OCI-LY1 (cell line): ENCODE data around the gene CERS6.

ENCODE experiments used
- H2AFZ ChIP-seq: fragments of 200-600 bp; sonication (generic), shearing (Covaris generic); 2 replicates; pipeline ENCODE4 v1.6.0; 2014; ENCODE audit warnings: antibody characterized with exemption, mild to moderate bottlenecking, low read length
- H3F3A ChIP-seq: fragments of 200-600 bp; sonication (generic), shearing (Covaris generic); 2 replicates; pipeline ENCODE4 v1.6.0; 2014; ENCODE audit warnings: mild to moderate bottlenecking, antibody characterized with exemption, low read length, moderate library complexity; ENCODE audit not compliant: insufficient read depth
- H3K27ac ChIP-seq: fragments of 200-600 bp; sonication (generic); 2 replicates; pipeline ENCODE4 v1.5.1; 2014; ENCODE audit warnings: low read length, mixed run types, mild to moderate bottlenecking, low read depth; ENCODE audit not compliant: poor library complexity, severe bottlenecking
- H3K27me3 ChIP-seq: fragments of 200-600 bp; sonication (generic); 2 replicates; pipeline ENCODE4 v1.6.0; 2014; ENCODE audit warnings: antibody characterized with exemption, mild to moderate bottlenecking, low read length, moderate library complexity; ENCODE audit not compliant: insufficient read depth
- H3K36me3 ChIP-seq: fragments of 200-600 bp; sonication (generic); 2 replicates; pipeline ENCODE4 v1.6.1; 2014; ENCODE audit warnings: mild to moderate bottlenecking, antibody characterized with exemption, low read length, moderate library complexity, mixed read lengths; ENCODE audit not compliant: insufficient read depth
- H3K4me1 ChIP-seq: fragments of 200-600 bp; sonication (generic); 2 replicates; pipeline ENCODE4 v1.5.1; 2014; ENCODE audit warnings: mild to moderate bottlenecking, low read length, moderate library complexity; ENCODE audit not compliant: insufficient read depth, severe bottlenecking
- H3K4me2 ChIP-seq: fragments of 200-600 bp; sonication (generic), shearing (Covaris generic); 2 replicates; pipeline ENCODE4 v1.6.1; 2014; ENCODE audit warnings: low read length
- H3K4me3 ChIP-seq: fragments of 200-600 bp; sonication (generic); 2 replicates; pipeline ENCODE4 v1.5.1; 2014; ENCODE audit warnings: low read length, low read depth, mild to moderate bottlenecking, mixed read lengths; ENCODE audit not compliant: poor library complexity, severe bottlenecking
- H3K79me2 ChIP-seq: fragments of 200-600 bp; shearing (Covaris generic); 2 replicates; pipeline ENCODE4 v1.6.1; 2016; ENCODE audit warnings: mixed run types, low read length, mixed read lengths; ENCODE audit not compliant: insufficient read depth
- H3K9ac ChIP-seq: fragments of 200-600 bp; sonication (generic), shearing (Covaris generic); 2 replicates; pipeline ENCODE4 v1.6.1; 2014; ENCODE audit warnings: mild to moderate bottlenecking, low read length, mixed read lengths
- H3K9me2 ChIP-seq: fragments of 200-600 bp; sonication (generic), shearing (Covaris generic); 2 replicates; pipeline ENCODE4 v1.6.1; 2014; ENCODE audit warnings: low read depth, mild to moderate bottlenecking, low read length, mixed read lengths
- H3K9me3 ChIP-seq: fragments of 200-600 bp; shearing (Covaris generic); 2 replicates; pipeline ENCODE4 v1.6.1; 2014; ENCODE audit warnings: low read length, mixed read lengths
- H4K20me1 ChIP-seq: fragments of 200-600 bp; sonication (generic), shearing (Covaris generic); 2 replicates; pipeline ENCODE4 v1.6.0; 2016; ENCODE audit warnings: mild to moderate bottlenecking, low read length; ENCODE audit not compliant: insufficient read depth
- EZH2 ChIP-seq: fragments of 200-600 bp; sonication (generic), shearing (Covaris generic); IDR thresholded peaks from 2 replicates; pipeline ENCODE4 v1.8.0; 2017; ENCODE audit warnings: borderline replicate concordance, mixed run types, mild to moderate bottlenecking, antibody characterized with exemption, low read length, moderate library complexity, mixed read lengths
- TF ChIP-seq, protein P1 (sequence below): fragments of 200-600 bp; sonication (generic), shearing (Covaris generic); IDR thresholded peaks from 2 replicates; pipeline ENCODE4 v1.5.1; 2017; ENCODE audit warnings: mild to moderate bottlenecking, antibody characterized with exemption, low read length, moderate library complexity, mixed read lengths

The CERS6 gene

DNA sequence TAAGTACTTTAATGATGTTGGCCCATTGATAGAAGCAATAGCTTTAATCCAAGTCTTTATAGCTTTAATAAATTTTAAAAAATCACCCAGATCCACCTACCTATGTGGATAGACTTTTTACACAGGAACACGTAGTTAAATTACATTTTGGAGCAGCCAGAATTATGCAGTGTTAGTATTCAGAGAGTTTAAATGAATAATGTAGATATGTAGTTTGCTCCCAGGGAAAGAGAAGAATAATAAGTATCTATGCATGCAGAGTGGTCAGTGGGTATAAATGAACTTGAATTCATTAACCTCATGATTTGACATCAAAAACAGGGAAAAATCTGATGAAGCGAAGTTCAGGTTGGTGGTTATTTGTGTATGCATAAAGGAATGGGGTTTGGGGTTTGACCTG lies 146.3 kb downstream of the CERS6 start:
- Histone ChIP-seq H3K9me2 (no peaks in the 10 kb centered on the region), H4K20me1 (no peaks in the 10 kb centered on the region), H3K27me3 (no peaks in the 10 kb centered on the region), H3K79me2 (no peaks in the 10 kb centered on the region), H3K4me1 (no peaks in the 10 kb centered on the region), H3K27ac (no peak overlapping the region), H3K9ac (no peak overlapping the region), H3K9me3 (no peaks in the 10 kb centered on the region), H3K36me3 (no peaks in the 10 kb centered on the region), H3K4me3 (no peak overlapping the region), H3K4me2 (no peak overlapping the region), H2AFZ (no peak overlapping the region), H3F3A (no peaks in the 10 kb centered on the region)
- TF ChIP-seq, protein P1, sequence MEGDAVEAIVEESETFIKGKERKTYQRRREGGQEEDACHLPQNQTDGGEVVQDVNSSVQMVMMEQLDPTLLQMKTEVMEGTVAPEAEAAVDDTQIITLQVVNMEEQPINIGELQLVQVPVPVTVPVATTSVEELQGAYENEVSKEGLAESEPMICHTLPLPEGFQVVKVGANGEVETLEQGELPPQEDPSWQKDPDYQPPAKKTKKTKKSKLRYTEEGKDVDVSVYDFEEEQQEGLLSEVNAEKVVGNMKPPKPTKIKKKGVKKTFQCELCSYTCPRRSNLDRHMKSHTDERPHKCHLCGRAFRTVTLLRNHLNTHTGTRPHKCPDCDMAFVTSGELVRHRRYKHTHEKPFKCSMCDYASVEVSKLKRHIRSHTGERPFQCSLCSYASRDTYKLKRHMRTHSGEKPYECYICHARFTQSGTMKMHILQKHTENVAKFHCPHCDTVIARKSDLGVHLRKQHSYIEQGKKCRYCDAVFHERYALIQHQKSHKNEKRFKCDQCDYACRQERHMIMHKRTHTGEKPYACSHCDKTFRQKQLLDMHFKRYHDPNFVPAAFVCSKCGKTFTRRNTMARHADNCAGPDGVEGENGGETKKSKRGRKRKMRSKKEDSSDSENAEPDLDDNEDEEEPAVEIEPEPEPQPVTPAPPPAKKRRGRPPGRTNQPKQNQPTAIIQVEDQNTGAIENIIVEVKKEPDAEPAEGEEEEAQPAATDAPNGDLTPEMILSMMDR = no peak
- no peak for TF ChIP-seq EZH2

DNA sequence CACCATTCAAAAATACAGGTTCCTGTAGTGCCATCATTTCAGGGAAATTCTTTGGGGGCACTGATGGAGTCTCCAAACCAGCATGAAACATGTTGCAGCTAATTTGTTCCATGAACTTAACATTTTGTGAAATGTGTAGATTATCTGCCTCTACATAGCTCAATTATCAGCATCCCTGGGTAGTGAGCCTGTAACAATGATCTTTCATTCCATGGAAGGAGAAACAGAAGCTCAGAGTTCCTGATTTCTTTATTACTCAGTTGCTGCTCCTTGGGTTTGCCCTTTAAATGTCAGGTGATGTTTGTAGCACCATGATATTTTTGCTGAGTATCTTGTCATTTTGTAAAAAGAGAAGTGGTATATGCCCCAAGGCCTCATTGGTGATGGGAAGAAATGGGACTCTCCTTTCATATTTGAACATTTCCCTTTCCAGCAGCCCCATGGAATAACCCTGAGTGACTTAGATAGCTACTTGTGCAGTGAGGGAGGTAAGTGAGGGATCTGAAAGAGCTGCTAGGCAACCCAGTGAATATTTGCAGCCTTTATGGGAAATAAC lies 146.9 kb downstream of the CERS6 start:
- Histone ChIP-seq H3K4me3 (no peak overlapping the region), H3K9me2 (no peaks in the 10 kb centered on the region), H4K20me1 (no peaks in the 10 kb centered on the region), H3K9me3 (no peaks in the 10 kb centered on the region), H3K9ac (no peak overlapping the region), H2AFZ (no peak overlapping the region), H3K79me2 (no peaks in the 10 kb centered on the region), H3F3A (no peaks in the 10 kb centered on the region), H3K36me3 (no peaks in the 10 kb centered on the region), H3K4me2 (no peak overlapping the region), H3K27me3 (no peaks in the 10 kb centered on the region), H3K27ac (no peak overlapping the region), H3K4me1 (no peaks in the 10 kb centered on the region)
- no peak for TF ChIP-seq EZH2
- TF ChIP-seq, protein P1 = no peak

GRCh38 chr2:168603439-168603961 lies 147.4 kb downstream of the CERS6 start:
- H3K9ac ChIP-seq = no peak overlapping the region
- H3K27ac ChIP-seq = no peak overlapping the region
- H3K9me3 ChIP-seq = no peaks in the 10 kb centered on the region
- H3K79me2 ChIP-seq = no peaks in the 10 kb centered on the region
- no peak overlapping the region for H3K4me3 ChIP-seq
- H3K27me3 ChIP-seq = no peaks in the 10 kb centered on the region
- no peak for TF ChIP-seq EZH2
- TF ChIP-seq, protein P1 = no peak
- H2AFZ ChIP-seq = no peak overlapping the region
- H4K20me1 ChIP-seq = no peaks in the 10 kb centered on the region
- H3K4me1 ChIP-seq = no peaks in the 10 kb centered on the region
- no peak overlapping the region for H3K4me2 ChIP-seq
- H3F3A ChIP-seq = no peaks in the 10 kb centered on the region
- no peaks in the 10 kb centered on the region for H3K9me2 ChIP-seq
- H3K36me3 ChIP-seq = no peaks in the 10 kb centered on the region
